Caco-2 (cell line): ENCODE data around the gene CD36. TPM values are rescaled to one million over a fixed set of nuclear protein-coding genes. Genes with fewer than 3 reads are reported as not detected.

Source experiments
- BruUV-seq: library from RNA; stranded (reverse); fragments of 400-500 nt; replicated peaks from 2 replicates; lab custom pipeline; 2021; lab: Mats Ljungman, UMichigan
- CTCF ChIA-PET: fragments of 300-600 bp; sonication (Branson Sonifier 250); formaldehyde crosslinking; loops from one replicate; lab custom pipeline; 2022; ENCODE audit warnings: antibody characterized with exemption; lab: Charles Lee
- POLR2A ChIA-PET: fragments of 300-600 bp; sonication (Branson Sonifier 250); formaldehyde crosslinking; loops from one replicate; lab custom pipeline; 2022; ENCODE audit warnings: antibody characterized with exemption; lab: Charles Lee
- DNase-seq, 2 experiments: peaks; one replicate each; pipeline versions ENCODE4 v3.0.0 to v3.0.0-alpha.2; 2020 to 2022
- H3K27me3 ChIP-seq: replicated peaks from 2 replicates; pipeline ENCODE4 v1.6.0; 2011; ENCODE audit warnings: low read length; ENCODE audit not compliant: control insufficient read depth, insufficient read depth
- H3K36me3 ChIP-seq: 2 replicates; pipeline ENCODE4 v1.5.1; 2011; ENCODE audit warnings: low read length; ENCODE audit not compliant: control insufficient read depth, insufficient read depth
- H3K4me1 ChIP-seq: fragments of 250-450 bp; sonication (Bioruptor Pico); 2 replicates; pipeline ENCODE4 v1.5.1; 2020; ENCODE audit warnings: mild to moderate bottlenecking
- H3K4me3 ChIP-seq: 2 replicates; pipeline ENCODE4 v1.5.1; 2011; ENCODE audit warnings: low read depth, mild to moderate bottlenecking, control low read depth, low read length
- H3K9me3 ChIP-seq: fragments of 250-450 bp; sonication (Bioruptor Pico); 2 replicates; pipeline ENCODE4 v1.5.1; 2020; ENCODE audit warnings: mild to moderate bottlenecking, moderate library complexity
- H3K27ac Mint-ChIP-seq: one replicate; pipeline ENCODE4 v1.8.0; 2022; ENCODE audit warnings: mixed read lengths; ENCODE audit not compliant: unreplicated experiment
- H3K27me3 Mint-ChIP-seq: one replicate; pipeline ENCODE4 v1.8.0; 2022; ENCODE audit warnings: mixed read lengths; ENCODE audit not compliant: insufficient read depth, unreplicated experiment
- H3K36me3 Mint-ChIP-seq: one replicate; pipeline ENCODE4 v1.8.0; 2022; ENCODE audit warnings: mild to moderate bottlenecking, mixed read lengths; ENCODE audit not compliant: insufficient read depth, unreplicated experiment
- H3K4me1 Mint-ChIP-seq: one replicate; pipeline ENCODE4 v1.8.0; 2022; ENCODE audit warnings: low read depth, mixed read lengths; ENCODE audit not compliant: unreplicated experiment
- H3K4me3 Mint-ChIP-seq: one replicate; pipeline ENCODE4 v1.8.0; 2022; ENCODE audit warnings: mild to moderate bottlenecking, moderate library complexity, mixed read lengths; ENCODE audit not compliant: unreplicated experiment
- H3K9me3 Mint-ChIP-seq: one replicate; pipeline ENCODE4 v1.8.0; 2022; ENCODE audit warnings: mixed read lengths; ENCODE audit not compliant: unreplicated experiment
- intact Hi-C: fragments of 100-400 bp; cut with micrococcal nuclease; formaldehyde crosslinking; loops from one replicate; pipeline ENCODE4 v1.10.0; 2022; ENCODE audit not compliant: unreplicated experiment
- total RNA-seq: library from RNA; stranded (reverse); gene quantifications from 2 replicates; pipeline ENCODE4 v1.2.3, GENCODE V29; 2022
- TF ChIP-seq, protein P1 (sequence below), 2 experiments: fragments of 200-600 bp in 1 of 2; IDR thresholded peaks; 1 replicate in 1 of 2; 2 replicates in 1 of 2; pipeline versions ENCODE4 v1.5.1 to v1.8.0; 2011 to 2022; ENCODE audit warnings: antibody characterized with exemption in 1 of 2, control low read depth in 1 of 2, inconsistent platforms in 1 of 2, low read depth in 1 of 2, low read length in 1 of 2, mild to moderate bottlenecking in 1 of 2, moderate library complexity in 1 of 2; ENCODE audit not compliant: insufficient read depth in 1 of 2, severe bottlenecking in 1 of 2, unreplicated experiment in 1 of 2

Gene CD36
- total RNA-seq, 1 experiment from 2014 or later = not detected

DNA sequence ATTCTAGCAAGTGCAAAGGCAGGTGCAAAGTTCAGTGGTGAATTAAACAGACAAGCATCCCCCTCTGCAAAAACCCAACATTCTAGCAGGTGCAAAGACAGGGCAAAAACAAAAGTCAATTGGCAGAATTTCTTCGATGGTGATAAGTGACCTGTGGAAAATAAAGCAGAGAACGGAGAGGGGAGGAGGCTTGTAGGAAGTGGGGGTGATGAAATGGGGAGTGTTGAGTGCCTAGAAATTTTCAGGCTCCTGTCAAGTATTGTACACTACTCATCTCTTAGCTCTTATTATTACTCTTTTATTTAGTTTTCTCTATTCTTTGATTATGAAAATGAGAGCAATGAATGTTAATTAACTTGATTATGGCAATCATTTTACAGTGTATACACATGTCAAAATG lies 2.4 kb upstream of the CD36 start:
- H3K27me3 Mint-ChIP-seq = no peaks in the 10 kb centered on the region
- POLR2A ChIA-PET = no interaction called here
- intact Hi-C loops = no loop called here
- H3K4me1 Mint-ChIP-seq = no peaks in the 10 kb centered on the region
- Histone ChIP-seq H3K4me1 (no peaks in the 10 kb centered on the region), H3K27me3 (no peaks in the 10 kb centered on the region), H3K36me3 (no peaks in the 10 kb centered on the region), H3K9me3 (no peaks in the 10 kb centered on the region), H3K4me3 (no peak overlapping the region)
- no peak for DNase-seq
- no peak overlapping the region for H3K27ac Mint-ChIP-seq
- H3K36me3 Mint-ChIP-seq = no peaks in the 10 kb centered on the region
- H3K4me3 Mint-ChIP-seq = no peak overlapping the region
- H3K9me3 Mint-ChIP-seq = no peaks in the 10 kb centered on the region
- BruUV-seq = no TSS peak
- TF ChIP-seq, protein P1, sequence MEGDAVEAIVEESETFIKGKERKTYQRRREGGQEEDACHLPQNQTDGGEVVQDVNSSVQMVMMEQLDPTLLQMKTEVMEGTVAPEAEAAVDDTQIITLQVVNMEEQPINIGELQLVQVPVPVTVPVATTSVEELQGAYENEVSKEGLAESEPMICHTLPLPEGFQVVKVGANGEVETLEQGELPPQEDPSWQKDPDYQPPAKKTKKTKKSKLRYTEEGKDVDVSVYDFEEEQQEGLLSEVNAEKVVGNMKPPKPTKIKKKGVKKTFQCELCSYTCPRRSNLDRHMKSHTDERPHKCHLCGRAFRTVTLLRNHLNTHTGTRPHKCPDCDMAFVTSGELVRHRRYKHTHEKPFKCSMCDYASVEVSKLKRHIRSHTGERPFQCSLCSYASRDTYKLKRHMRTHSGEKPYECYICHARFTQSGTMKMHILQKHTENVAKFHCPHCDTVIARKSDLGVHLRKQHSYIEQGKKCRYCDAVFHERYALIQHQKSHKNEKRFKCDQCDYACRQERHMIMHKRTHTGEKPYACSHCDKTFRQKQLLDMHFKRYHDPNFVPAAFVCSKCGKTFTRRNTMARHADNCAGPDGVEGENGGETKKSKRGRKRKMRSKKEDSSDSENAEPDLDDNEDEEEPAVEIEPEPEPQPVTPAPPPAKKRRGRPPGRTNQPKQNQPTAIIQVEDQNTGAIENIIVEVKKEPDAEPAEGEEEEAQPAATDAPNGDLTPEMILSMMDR (IDR thresholded peaks at IDR 0.05; ENCODE audit: insufficient read depth in 1 of 2, low read depth in 1 of 2, low read length in 1 of 2, severe bottlenecking in 1 of 2, unreplicated experiment in 1 of 2) = no peak
- CTCF ChIA-PET = no interaction called here

DNA sequence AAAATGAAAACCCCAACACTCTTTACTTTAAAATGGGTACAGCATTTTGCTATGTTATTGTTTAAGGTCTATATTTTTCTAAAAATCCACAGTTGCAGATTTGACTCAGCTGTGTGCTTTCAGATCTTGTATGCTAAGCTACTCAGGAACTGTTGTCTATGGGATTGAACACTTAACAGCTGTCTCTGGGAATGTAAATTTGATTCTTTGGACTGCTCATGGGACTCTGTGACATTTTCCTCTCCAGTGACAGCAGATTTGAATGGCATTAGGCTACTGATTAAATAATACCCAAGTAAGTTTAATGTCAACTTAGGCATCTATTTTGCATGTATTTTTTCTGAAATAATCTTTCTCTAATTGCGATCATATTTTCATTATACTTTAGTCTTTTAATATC lies 1.7 kb upstream of the CD36 start:
- Histone ChIP-seq H3K27me3 (no peaks in the 10 kb centered on the region), H3K9me3 (no peaks in the 10 kb centered on the region), H3K4me3 (no peak overlapping the region), H3K4me1 (no peaks in the 10 kb centered on the region), H3K36me3 (no peaks in the 10 kb centered on the region)
- intact Hi-C loops = no loop called here
- Mint-ChIP-seq H3K4me1 (no peaks in the 10 kb centered on the region), H3K27me3 (no peaks in the 10 kb centered on the region), H3K36me3 (no peaks in the 10 kb centered on the region), H3K9me3 (no peaks in the 10 kb centered on the region), H3K4me3 (no peak overlapping the region), H3K27ac (no peak overlapping the region)
- no peak for DNase-seq
- no TSS peak for BruUV-seq
- ChIA-PET CTCF (no interaction called here), POLR2A (no interaction called here)
- TF ChIP-seq, protein P1 (IDR thresholded peaks at IDR 0.05; ENCODE audit: insufficient read depth in 1 of 2, low read depth in 1 of 2, low read length in 1 of 2, severe bottlenecking in 1 of 2, unreplicated experiment in 1 of 2) = no peak

DNA sequence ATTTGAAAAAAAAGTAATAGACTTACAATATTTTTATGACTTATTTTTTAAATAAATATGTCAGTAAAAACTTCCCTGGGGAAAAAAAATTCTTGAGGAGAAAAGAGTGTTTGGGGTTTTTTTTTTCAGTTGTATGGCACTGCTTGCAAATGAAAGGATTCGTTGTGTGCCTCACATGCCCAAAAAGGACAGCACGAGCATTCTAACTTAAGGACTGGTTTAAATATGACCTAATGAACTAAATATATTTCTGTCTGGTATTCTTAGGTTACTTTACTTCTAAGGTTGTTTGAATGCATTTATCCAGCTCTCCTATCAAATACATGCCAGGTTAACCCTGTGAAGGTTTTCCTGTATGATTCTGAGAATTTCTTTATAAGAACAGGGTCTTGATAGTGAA lies 988 bp upstream of the CD36 start:
- H3K36me3 Mint-ChIP-seq = no peaks in the 10 kb centered on the region
- H3K9me3 ChIP-seq = no peaks in the 10 kb centered on the region
- no peak overlapping the region for H3K4me3 ChIP-seq
- H3K27me3 Mint-ChIP-seq = no peaks in the 10 kb centered on the region
- DNase-seq = no peak
- no peaks in the 10 kb centered on the region for H3K9me3 Mint-ChIP-seq
- H3K4me1 Mint-ChIP-seq = no peaks in the 10 kb centered on the region
- CTCF ChIA-PET = no interaction called here
- no TSS peak for BruUV-seq
- intact Hi-C loops = no loop called here
- no peaks in the 10 kb centered on the region for H3K27me3 ChIP-seq
- TF ChIP-seq, protein P1 (IDR thresholded peaks at IDR 0.05; ENCODE audit: insufficient read depth in 1 of 2, low read depth in 1 of 2, low read length in 1 of 2, severe bottlenecking in 1 of 2, unreplicated experiment in 1 of 2) = no peak
- POLR2A ChIA-PET = no interaction called here
- H3K27ac Mint-ChIP-seq = no peak overlapping the region
- no peaks in the 10 kb centered on the region for H3K36me3 ChIP-seq
- no peak overlapping the region for H3K4me3 Mint-ChIP-seq
- no peaks in the 10 kb centered on the region for H3K4me1 ChIP-seq
